HepG2 (cell line): ENCODE measurements around the gene MBTPS1. TPM values are rescaled to one million over a fixed set of nuclear protein-coding genes. Genes with fewer than 3 reads are reported as not detected.

Source experiments
- BATF2 ChIP-seq: sonication (generic); formaldehyde crosslinking; IDR thresholded peaks from 2 replicates; pipeline ENCODE4 v1.8.0; 2022; ENCODE audit warnings: mild to moderate bottlenecking, missing genetic modification reagents, moderate library complexity
- CREB3 ChIP-seq: sonication (generic); formaldehyde crosslinking; IDR thresholded peaks from 2 replicates; pipeline ENCODE4 v1.5.0; 2020; ENCODE audit warnings: missing genetic modification reagents
- ELF1 ChIP-seq: sonication (generic); formaldehyde crosslinking; IDR thresholded peaks from 2 replicates; pipeline ENCODE4 v1.4.0; 2020; ENCODE audit warnings: missing genetic modification reagents
- ELF3 ChIP-seq: IDR thresholded peaks from 2 replicates; pipeline ENCODE4 v1.6.1; 2016; ENCODE audit warnings: missing genetic modification reagents, missing compliant biosample characterization
- ELK4 ChIP-seq: sonication (generic); formaldehyde crosslinking; IDR thresholded peaks from 2 replicates; pipeline ENCODE4 v1.9.0; 2021; ENCODE audit warnings: missing genetic modification reagents, borderline replicate concordance
- GTF2F1 ChIP-seq: fragments of 150-350 bp; IDR thresholded peaks from 2 replicates; pipeline ENCODE4 v1.6.1; 2014; ENCODE audit warnings: low read length
- IRF9 ChIP-seq: sonication (generic); formaldehyde crosslinking; IDR thresholded peaks from 2 replicates; pipeline ENCODE4 v1.8.0; 2022; ENCODE audit warnings: missing genetic modification reagents, mild to moderate bottlenecking, borderline replicate concordance
- MTF1 ChIP-seq: sonication (generic); formaldehyde crosslinking; IDR thresholded peaks from 2 replicates; pipeline ENCODE4 v1.5.0; 2020; ENCODE audit warnings: missing genetic modification reagents
- PAF1 ChIP-seq: IDR thresholded peaks from 2 replicates; pipeline ENCODE4 v1.6.1; 2016; ENCODE audit warnings: missing genetic modification reagents, missing compliant biosample characterization
- RXRB ChIP-seq: IDR thresholded peaks from 2 replicates; pipeline ENCODE4 v1.6.1; 2016; ENCODE audit warnings: borderline replicate concordance, missing genetic modification reagents, missing compliant biosample characterization
- SKI ChIP-seq: fragments of 450-650 bp; IDR thresholded peaks from one replicate; pipeline ENCODE4 v1.6.1; 2018; ENCODE audit warnings: mild to moderate bottlenecking; ENCODE audit not compliant: partially characterized antibody
- ZBTB4 ChIP-seq: sonication (generic); formaldehyde crosslinking; IDR thresholded peaks from 2 replicates; pipeline ENCODE4 v1.4.0; 2020; ENCODE audit warnings: missing genetic modification reagents, mild to moderate bottlenecking, borderline replicate concordance
- ZNF160 ChIP-seq: sonication (generic); formaldehyde crosslinking; IDR thresholded peaks from 2 replicates; pipeline ENCODE4 v1.8.0; 2022; ENCODE audit warnings: mild to moderate bottlenecking, inconsistent platforms, missing genetic modification reagents
- ZNF251 ChIP-seq: sonication (generic); formaldehyde crosslinking; IDR thresholded peaks from 2 replicates; pipeline ENCODE4 v1.9.0; 2021; ENCODE audit warnings: mild to moderate bottlenecking, missing genetic modification reagents
- ZNF260 ChIP-seq: sonication (generic); formaldehyde crosslinking; IDR thresholded peaks from 2 replicates; pipeline ENCODE4 v1.4.0; 2020; ENCODE audit warnings: missing genetic modification reagents, low read depth, mild to moderate bottlenecking, borderline replicate concordance
- ZNF263 ChIP-seq: sonication (generic); formaldehyde crosslinking; IDR thresholded peaks from 2 replicates; pipeline ENCODE4 v1.4.0; 2020; ENCODE audit warnings: missing genetic modification reagents
- ZNF484 ChIP-seq: sonication (generic); formaldehyde crosslinking; IDR thresholded peaks from 2 replicates; pipeline ENCODE4 v1.5.1; 2020; ENCODE audit warnings: mild to moderate bottlenecking, low read depth, missing genetic modification reagents, borderline replicate concordance
- ZNF710 ChIP-seq: sonication (generic); formaldehyde crosslinking; IDR thresholded peaks from 2 replicates; pipeline ENCODE4 v1.5.0; 2020; ENCODE audit warnings: mild to moderate bottlenecking, missing genetic modification reagents, borderline replicate concordance
- ZNF747 ChIP-seq: sonication (generic); formaldehyde crosslinking; IDR thresholded peaks from 2 replicates; pipeline ENCODE4 v1.8.1; 2023; ENCODE audit warnings: missing genetic modification reagents, mild to moderate bottlenecking, borderline replicate concordance
- polyA plus RNA-seq, 8 experiments: library from polyadenylated mRNA; depleted of rRNA in 3 of 8; stranded (reverse) in 7 of 8; unstranded in 1 of 8; fragments of >200 nt; fragmentation: Illumina TruSeq in 4 of 8; extraction: Trizol in 4 of 8; gene quantifications; 2 replicates each; pipeline versions ENCODE4 v1.2.1 to v1.2.3, GENCODE V29; 2011 to 2016; ENCODE audit warnings: low read depth in 4 of 8, missing spikeins in 1 of 8, mixed read lengths in 1 of 8; ENCODE audit not compliant: insufficient read depth in 1 of 8
- total RNA-seq, 5 experiments: library from RNA; depleted of rRNA; stranded (reverse); fragments of >200 nt; fragmentation: Illumina TruSeq; extraction: Trizol; gene quantifications; 2 replicates each; pipeline ENCODE4 v1.2.3, GENCODE V29; 2016; ENCODE audit warnings: low read depth in 1 of 5

The MBTPS1 gene
- total and polyA plus RNA-seq, 2 of the 13 experiments (the other 11 are each of a cell fraction or from before 2014, with no cell fraction given) = 56.7 to 91.3 TPM

DNA sequence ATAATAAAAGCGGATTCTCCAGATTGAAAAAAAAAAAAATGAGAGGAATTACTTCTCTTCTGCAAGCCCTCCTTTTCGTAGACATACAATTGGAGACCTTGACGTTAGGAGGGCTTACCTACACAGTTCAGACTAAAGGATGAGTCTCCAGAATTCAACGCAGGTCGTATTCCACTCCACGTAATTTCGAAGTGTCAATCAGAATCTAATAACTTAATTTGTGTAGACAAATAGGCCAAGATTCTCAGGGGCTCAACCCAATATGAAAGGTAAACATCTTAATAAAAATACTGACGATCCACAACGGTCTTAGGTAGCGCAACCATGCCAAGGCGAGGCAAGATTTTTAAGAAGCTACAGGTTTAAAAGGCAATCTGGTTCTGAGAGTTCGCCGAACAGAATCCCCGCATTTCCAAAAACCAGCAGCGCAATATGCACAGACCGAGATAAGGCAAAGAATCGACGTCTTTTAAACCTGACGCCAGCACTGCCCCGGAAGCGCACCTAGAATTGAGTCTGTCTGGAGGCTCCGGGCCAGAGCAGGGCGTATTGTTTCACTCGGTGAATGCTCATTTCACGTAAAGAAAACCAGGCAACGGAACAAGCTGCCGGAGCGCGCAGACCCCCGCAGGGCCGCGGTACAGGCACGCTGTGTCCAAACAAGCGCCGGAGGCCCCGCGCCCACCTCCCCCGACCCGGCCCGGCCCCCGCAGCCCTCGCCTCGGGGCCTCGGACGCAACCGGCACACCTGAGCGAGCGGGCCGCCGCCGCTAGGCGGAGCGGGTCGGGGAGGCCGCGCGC is 623 bp downstream of the MBTPS1 start (continued):
- no peak; the same call in 1 of the 2 replicates for TF ChIP-seq ZNF710 (CRISPR knock-in tag)
- TF ChIP-seq PAF1 (CRISPR knock-in tag) = no peak
- TF ChIP-seq ZNF251 (CRISPR knock-in tag) = no peak
- no peak for TF ChIP-seq SKI
- no peak for TF ChIP-seq ZNF747
- no peak for TF ChIP-seq ELF3
- no peak for TF ChIP-seq ZNF484
- no peak for TF ChIP-seq ZNF260 (CRISPR knock-in tag)
- TF ChIP-seq ZNF263 = peak; percentile 49
- 0 out of 2 replicates have a peak, but pooled peaks have one; percentile 24 for TF ChIP-seq MTF1 (CRISPR knock-in tag)
- 0 out of 2 replicates have a peak, but pooled peaks have one; percentile 65 for TF ChIP-seq CREB3 (CRISPR knock-in tag)
- no peak for TF ChIP-seq ZBTB4 (CRISPR knock-in tag)
- no peak for TF ChIP-seq IRF9 (CRISPR knock-in tag)
- no peak for TF ChIP-seq GTF2F1
- peak; percentile 43; the same call in 1 of the 2 replicates for TF ChIP-seq ELF1 (CRISPR knock-in tag)
- no peak for TF ChIP-seq BATF2 (CRISPR knock-in tag)
- TF ChIP-seq ELK4 (CRISPR knock-in tag) = no peak
- 0 out of 2 replicates have a peak, but pooled peaks have one; percentile 24 for TF ChIP-seq ZNF160 (CRISPR knock-in tag)
- TF ChIP-seq RXRB (CRISPR knock-in tag) = 0 out of 2 replicates have a peak, but pooled peaks have one; percentile 1
